Left ventricle myocardium superior (tissue), 1 donor: Measurements from ENCODE around the gene KIF5C. TPM values are rescaled to one million over a fixed set of nuclear protein-coding genes. Genes with fewer than 3 reads are reported as not detected.
"Not testable (repeated sequence)": the region's sequence is repeated elsewhere in the genome, so short reads cannot be mapped to it uniquely, and the experiment has no call there.

Experiments
- ATAC-seq: fragments of 200-7000 bp; cut with Tn5 transposase; one replicate; pipeline ENCODE4 v1.9.1; 2020; ENCODE audit warnings: mild to moderate bottlenecking, moderate library complexity
- DNase-seq: peaks from one replicate; pipeline ENCODE4 v3.0.0-alpha.2; 2020
- intact Hi-C: fragments of 100-400 bp; cut with micrococcal nuclease; formaldehyde crosslinking; loops from one replicate; pipeline ENCODE4 v1.11.0; 2022
- long read RNA-seq: library from polyadenylated mRNA; unstranded; transcript quantifications from one replicate; pipeline ENCODE4 v2.0.0, GENCODE V29; 2021
- total RNA-seq: library from RNA; stranded (reverse); fragmentation: NEBNext Ultra II Directional; extraction: Animal tissue kit (Norgen Biotek cat#: 25700); gene quantifications from one replicate; pipeline ENCODE4 v1.2.1, GENCODE V29; 2021
- donor health status: DM: no; HTN: yes; CAD: no; lungs with severe emphysema.

Gene KIF5C
- 0.52 TPM for total RNA-seq
- long read RNA-seq, partial matches to known transcripts, result 1 of 1 reads
- long read RNA-seq, other reads (novel, unspliced or antisense), result 0 of 1 reads

GRCh38 chr2:148874868-148875341 lies at the start of gene KIF5C:
TSS of gene KIF5C (plus strand) at chr2:148875227. CDS start at chr2:148875618, 391 bp downstream.
- intact Hi-C loops, result no loop called here

GRCh38 chr2:148826791-148827190 lies 48.2 kb upstream of the KIF5C start:
- DNase-seq, result no peak
- ATAC-seq, result no peak
- intact Hi-C loops, result no loop called here

More at GRCh38 chr2:148874868-148875341, at the start of gene KIF5C:
- ATAC-seq, result peak; percentile 98
- peak; percentile 87 for DNase-seq

- intact Hi-C loops, result no loop called here
- DNase-seq (no peak), ATAC-seq (no peak)
Observed at GRCh38 chr2:148828941-148829340, 46.1 kb upstream of the KIF5C start.

GRCh38 chr2:148829618-148830017 lies 45.4 kb upstream of the KIF5C start:
- intact Hi-C loops, result no loop called here
- ATAC-seq (no peak), DNase-seq (no peak)

GRCh38 chr2:148832637-148833036 lies 42.4 kb upstream of the KIF5C start:
- intact Hi-C loops, result no loop called here
- no peak for DNase-seq
- no peak for ATAC-seq

- DNase-seq, result no peak
- ATAC-seq, result no peak
- intact Hi-C loops, result no loop called here
Observed at GRCh38 chr2:148842050-148842449, 33.0 kb upstream of the KIF5C start.

GRCh38 chr2:148848146-148848545 lies 26.9 kb upstream of the KIF5C start:
- ATAC-seq (no peak), DNase-seq (no peak)
- intact Hi-C loops, result no loop called here

GRCh38 chr2:148853458-148853857 lies 21.6 kb upstream of the KIF5C start:
- no peak for ATAC-seq
- intact Hi-C loops, result no loop called here
- DNase-seq, result no peak

GRCh38 chr2:148860037-148860436 lies 15.0 kb upstream of the KIF5C start:
- no peak for ATAC-seq
- DNase-seq, result no peak
- intact Hi-C loops, result no loop called here

GRCh38 chr2:148861367-148861766 lies 13.7 kb upstream of the KIF5C start:
- DNase-seq (no peak), ATAC-seq (no peak)
- intact Hi-C loops, result no loop called here

- intact Hi-C loops, DNase-seq, ATAC-seq: not testable (repeated sequence)
Observed at GRCh38 chr2:148862478-148862877, 12.5 kb upstream of the KIF5C start.

GRCh38 chr2:148865512-148865911 lies 9.5 kb upstream of the KIF5C start:
- DNase-seq, result no peak
- intact Hi-C loops, result no loop called here
- ATAC-seq, result no peak

GRCh38 chr2:148866091-148866490 lies 8.9 kb upstream of the KIF5C start:
- intact Hi-C loops, result no loop called here
- ATAC-seq (no peak), DNase-seq (no peak)

- no peak for ATAC-seq
Observed at GRCh38 chr2:148867079-148867769, 7.8 kb upstream of the KIF5C start.

GRCh38 chr2:148875387-148876051 lies 492 bp downstream of the KIF5C start:
- no peak for ATAC-seq
- intact Hi-C loops, result no loop called here
- DNase-seq, result no peak

More at GRCh38 chr2:148867079-148867769, 7.8 kb upstream of the KIF5C start:
- no peak for DNase-seq
- intact Hi-C loops, result no loop called here

GRCh38 chr2:148876202-148876594 lies 1.2 kb downstream of the KIF5C start:
- ATAC-seq, result no peak
- intact Hi-C loops, result no loop called here
- no peak for DNase-seq

GRCh38 chr2:148876595-148877402 lies 1.8 kb downstream of the KIF5C start:
- ATAC-seq, result no peak
- intact Hi-C loops, result no loop called here
- DNase-seq, result peak; percentile 43

- intact Hi-C loops, result no loop called here
- DNase-seq, result no peak
- no peak for ATAC-seq
Observed at GRCh38 chr2:148877403-148877740, 2.3 kb downstream of the KIF5C start.

GRCh38 chr2:148880636-148881035 lies 5.6 kb downstream of the KIF5C start:
- intact Hi-C loops, result no loop called here
- ATAC-seq (no peak), DNase-seq (no peak)

GRCh38 chr2:148882051-148882450 lies 7.0 kb downstream of the KIF5C start:
- intact Hi-C loops, result no loop called here
- ATAC-seq, result no peak
- no peak for DNase-seq
